ENCODE measurements around the gene CHRNB1. TPM values are rescaled to one million over a fixed set of nuclear protein-coding genes. Genes with fewer than 3 reads are reported as not detected.

CHRNB1 gene
- total RNA-seq, 2 experiments from 2014 or later: 1.6 to 2.2 TPM

GRCh38 chr17:7405350-7406234, 39.3 kb upstream of the CHRNB1 start:
- Mint-ChIP-seq H3K27me3 (no peaks in the 10 kb centered on the region), H3K36me3 (ENCODE audit: low read depth) (peaks cover 9% of the 10 kb centered on the region), H3K27ac (peak overlapping the region; percentile 63), H3K4me1 (ENCODE audit: low read depth) (peaks cover 28% of the 10 kb centered on the region), H3K9me3 (no peaks in the 10 kb centered on the region), H3K4me3 (peak overlapping the region; percentile 89)
- intact Hi-C loops (cut with DNase I, micrococcal nuclease): loop anchor here in 1 of 2 experiments (2.0 to 10.0 kb wide), 2 partner anchors 29 to 51 kb away; partner anchors contain the start of genes KCTD11, TMEM102 and TMEM95
- TF ChIP-seq CTCF (IDR thresholded peaks at IDR 0.05): no peak
- DNase-seq: peak in 1 of 14 experiments; percentile 50
- Histone ChIP-seq H3K4me3 (ENCODE audit: low read length) (peak overlapping the region; percentile 77), H3K27me3 (ENCODE audit: control insufficient read depth in 1 of 2, insufficient read depth in 2 of 2, low read length in 2 of 2) (peaks cover 0 to 5% of the 10 kb centered on the region in 2 experiments), H3K36me3 (ENCODE audit: insufficient read depth, low read length) (no peaks in the 10 kb centered on the region), H3K4me1 (ENCODE audit: insufficient read depth, low read length) (peaks cover 36% of the 10 kb centered on the region), H3K9me3 (ENCODE audit: control insufficient read depth in 1 of 2, insufficient read depth in 1 of 2, low read length in 2 of 2) (no peaks in the 10 kb centered on the region), H3K27ac (ENCODE audit: low read depth in 1 of 2, low read length in 2 of 2) (no peak overlapping the region)
- CTCF ChIA-PET: interaction anchor here (2.3 kb wide), 1 partner anchor 21 kb away, joined by 6 read pairs; no protein-coding TSS in a partner anchor
- POLR2A ChIA-PET: interaction anchor here (1.2 to 2.9 kb wide), 3 partner anchors 22 to 281 kb away, joined by 4 to 23 read pairs (median 7); partner anchors contain the start of genes POLR2A and TP53
- ATAC-seq (ENCODE audit: poor library complexity): no peak

GRCh38 chr17:7406235-7406825, 38.5 kb upstream of the CHRNB1 start:
- Histone ChIP-seq H3K4me3 (ENCODE audit: low read length) (no peak overlapping the region), H3K27me3 (ENCODE audit: control insufficient read depth in 1 of 2, insufficient read depth in 2 of 2, low read length in 2 of 2) (peaks cover 0 to 5% of the 10 kb centered on the region in 2 experiments), H3K9me3 (ENCODE audit: control insufficient read depth in 1 of 2, insufficient read depth in 1 of 2, low read length in 2 of 2) (no peaks in the 10 kb centered on the region), H3K36me3 (ENCODE audit: insufficient read depth, low read length) (no peaks in the 10 kb centered on the region), H3K27ac (ENCODE audit: low read depth in 1 of 2, low read length in 2 of 2) (no peak overlapping the region), H3K4me1 (ENCODE audit: insufficient read depth, low read length) (peaks cover 36% of the 10 kb centered on the region)
- no peaks in the 10 kb centered on the region for H3K27me3 Mint-ChIP-seq
- H3K36me3 Mint-ChIP-seq (ENCODE audit: low read depth): peaks cover 9% of the 10 kb centered on the region
- ChIA-PET POLR2A (interaction anchor here (1.2 to 1.5 kb wide), 2 partner anchors 22 to 280 kb away, joined by 4 to 7 read pairs; partner anchors contain the start of gene TP53), CTCF (no interaction called here)
- peak overlapping the region; percentile 89 for H3K4me3 Mint-ChIP-seq
- intact Hi-C loops (cut with DNase I, micrococcal nuclease): loop anchor here in 1 of 2 experiments (10.0 kb wide), 1 partner anchor 52 kb away; the partner anchor contains the start of genes KCTD11 and TMEM95
- H3K27ac Mint-ChIP-seq: peak overlapping the region; percentile 63
- TF ChIP-seq CTCF (IDR thresholded peaks at IDR 0.05): no peak
- ATAC-seq (ENCODE audit: poor library complexity): no peak
- DNase-seq: no peak
- H3K9me3 Mint-ChIP-seq: no peaks in the 10 kb centered on the region
- H3K4me1 Mint-ChIP-seq (ENCODE audit: low read depth): peaks cover 28% of the 10 kb centered on the region

- no peaks in the 10 kb centered on the region for H3K36me3 ChIP-seq (ENCODE audit: insufficient read depth, low read length)
- peaks cover 36% of the 10 kb centered on the region for H3K4me1 ChIP-seq (ENCODE audit: insufficient read depth, low read length)
- H3K4me3 Mint-ChIP-seq: peak overlapping the region; percentile 51
- no peak overlapping the region for H3K27ac ChIP-seq (ENCODE audit: low read depth in 1 of 2, low read length in 2 of 2)
- peaks cover 28% of the 10 kb centered on the region for H3K4me1 Mint-ChIP-seq (ENCODE audit: low read depth)
- H3K27ac Mint-ChIP-seq: peak overlapping the region; percentile 27
- H3K9me3 Mint-ChIP-seq: no peaks in the 10 kb centered on the region
- DNase-seq: no peak
- H3K9me3 ChIP-seq (ENCODE audit: control insufficient read depth in 1 of 2, insufficient read depth in 1 of 2, low read length in 2 of 2): no peaks in the 10 kb centered on the region
- peaks cover 0 to 5% of the 10 kb centered on the region in 2 experiments for H3K27me3 ChIP-seq (ENCODE audit: control insufficient read depth in 1 of 2, insufficient read depth in 2 of 2, low read length in 2 of 2)
- no peak for ATAC-seq (ENCODE audit: poor library complexity)
- H3K36me3 Mint-ChIP-seq (ENCODE audit: low read depth): peaks cover 9% of the 10 kb centered on the region
- ChIA-PET POLR2A (interaction anchor here (1.2 to 1.9 kb wide), 2 partner anchors 23 to 279 kb away, joined by 7 read pairs; partner anchors contain the start of gene TP53), CTCF (interaction anchor here (2.2 kb wide), 1 partner anchor 52 kb away, joined by 5 read pairs; the partner anchor contains the start of gene TMEM95)
- intact Hi-C loops (cut with DNase I, micrococcal nuclease): loop anchor here (1.0 to 10.0 kb wide), 2 partner anchors 25 to 52 kb away; partner anchors contain the start of genes KCTD11 (in 1 of the 2) and TMEM95 (in 1 of the 2)
- no peak for TF ChIP-seq CTCF (IDR thresholded peaks at IDR 0.05)
- H3K27me3 Mint-ChIP-seq: no peaks in the 10 kb centered on the region
- H3K4me3 ChIP-seq (ENCODE audit: low read length): no peak overlapping the region
These were observed 37.8 kb upstream of the CHRNB1 start for GRCh38 chr17:7407082-7407481.
